Right renal cortex interstitium (tissue), 3 donors: ENCODE measurements around the gene POC1B. TPM values are rescaled to one million over a fixed set of nuclear protein-coding genes. Genes with fewer than 3 reads are reported as not detected.

Experiments
- DNase-seq, 3 donors: peaks; one replicate each; pipeline ENCODE4 v3.0.0-alpha.2; 2013; ENCODE audit warnings: low read depth in 3 of 3, low spot score in 2 of 3
- polyA plus RNA-seq, 3 donors: library from polyadenylated mRNA; unstranded; fragments of 120-200 nt; gene quantifications; one replicate each; pipeline ENCODE4 v1.2.1, GENCODE V29; 2013; ENCODE audit not compliant: insufficient read length in 3 of 3

POC1B gene
- polyA plus RNA-seq, 3 donors, result 20.5 to 22.5 (median 21.3) TPM

DNA sequence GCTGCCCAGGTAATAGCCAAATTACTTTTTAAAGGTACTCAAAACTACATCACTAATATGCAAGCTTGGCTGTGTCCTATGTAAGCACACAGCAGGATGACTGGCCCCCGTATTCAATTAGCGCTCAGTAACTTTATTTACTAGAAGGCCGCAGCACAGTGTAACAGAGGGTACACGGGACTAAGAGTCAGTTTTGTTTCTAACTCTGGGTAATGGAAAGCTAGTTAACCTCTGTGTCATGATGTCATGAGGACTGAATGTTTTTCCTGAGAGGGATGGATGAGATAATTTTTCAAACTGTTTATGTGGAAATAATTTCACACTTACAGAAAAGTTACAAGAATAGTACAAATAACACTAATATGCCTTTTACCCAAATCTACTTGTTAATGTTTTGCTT is 28.4 kb downstream of the POC1B start:
- DNase-seq, result no peak

DNA sequence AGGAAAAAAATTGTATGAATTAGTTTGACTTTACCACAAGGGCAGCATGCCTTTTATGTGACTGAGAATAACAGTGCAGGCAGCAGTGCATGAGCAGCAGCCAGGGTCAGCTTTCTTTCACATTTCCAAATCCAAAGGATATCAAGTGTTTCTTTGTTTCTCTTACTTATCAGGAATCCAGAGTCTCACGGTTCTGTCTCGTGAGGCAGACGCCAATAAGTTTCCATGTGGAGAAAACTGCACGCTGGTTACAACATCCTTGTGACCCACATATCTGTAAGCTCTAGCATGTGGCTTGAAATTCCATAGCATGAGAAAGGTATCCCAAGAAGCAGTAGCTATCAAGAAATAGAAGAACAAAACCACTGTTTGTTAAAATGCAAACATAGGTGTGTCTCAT is 28.8 kb downstream of the POC1B start:
- DNase-seq, result no peak

DNA sequence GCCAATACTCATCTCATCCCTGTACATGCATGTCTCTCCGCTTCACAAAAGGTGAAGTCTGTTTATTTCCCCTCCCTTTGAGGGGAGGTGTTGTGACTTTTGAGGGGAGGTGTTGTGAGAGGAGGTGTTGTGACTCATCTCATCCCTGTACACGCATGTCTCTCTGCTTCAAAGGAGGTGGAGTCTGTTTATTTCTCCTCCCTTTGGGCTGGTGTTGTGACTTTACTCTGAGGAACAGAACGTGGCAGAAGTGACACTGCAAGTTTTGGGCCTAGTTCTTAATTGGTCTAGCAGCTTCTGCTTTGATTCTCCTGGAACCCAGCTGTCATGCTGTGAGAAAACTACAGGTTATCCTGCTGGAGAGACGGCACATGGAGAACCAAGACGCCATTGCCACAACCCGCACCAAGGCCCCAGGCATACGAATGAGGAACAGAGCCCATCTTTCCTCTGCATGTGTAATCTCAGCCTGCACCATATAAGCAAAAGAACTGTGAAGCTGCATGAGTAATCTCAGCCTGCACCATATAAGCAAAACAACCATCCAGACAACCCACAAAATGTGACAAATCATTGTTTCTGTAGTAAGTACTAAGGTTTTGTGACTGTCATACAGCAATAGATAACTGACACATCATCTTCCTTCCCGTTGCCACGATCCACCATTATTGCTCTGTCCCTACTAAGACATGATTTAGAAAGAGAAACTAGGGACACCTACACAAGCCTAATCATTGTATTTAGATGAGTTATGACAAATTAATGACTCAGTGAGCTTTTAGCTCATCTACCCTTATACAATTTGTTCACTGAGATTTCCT is 31.2 kb downstream of the POC1B start:
- no peak for DNase-seq

DNA sequence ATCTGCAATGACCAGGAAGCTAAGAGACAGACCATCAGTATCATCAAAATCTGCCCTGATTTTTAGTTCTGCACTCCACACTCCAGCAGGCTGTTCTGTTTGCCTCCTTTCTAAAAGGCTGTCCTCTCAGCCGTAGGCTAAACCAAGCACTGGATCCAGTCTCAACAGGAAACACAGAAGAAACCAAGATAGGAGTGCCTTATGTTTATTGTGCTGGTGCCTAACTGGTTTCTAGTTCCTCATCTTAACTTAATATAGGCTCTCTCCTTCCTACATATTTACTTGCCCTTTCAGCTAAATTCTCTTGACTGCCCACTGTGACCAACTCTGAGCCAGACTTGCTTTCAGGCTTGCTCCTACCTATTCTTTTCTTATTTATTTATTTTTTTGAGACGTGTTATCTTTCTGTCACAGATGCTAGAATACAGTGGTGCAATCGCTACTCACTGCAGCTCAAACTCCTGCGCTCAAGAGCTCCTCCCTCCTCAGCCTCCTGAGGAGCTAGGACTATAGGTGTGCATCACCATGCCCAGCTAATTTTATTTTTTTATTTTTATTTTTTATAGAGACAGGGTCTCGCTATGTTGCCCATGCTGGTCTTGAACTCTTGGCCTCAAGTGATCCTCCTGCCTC is 32.1 kb downstream of the POC1B start:
- no peak for DNase-seq

DNA sequence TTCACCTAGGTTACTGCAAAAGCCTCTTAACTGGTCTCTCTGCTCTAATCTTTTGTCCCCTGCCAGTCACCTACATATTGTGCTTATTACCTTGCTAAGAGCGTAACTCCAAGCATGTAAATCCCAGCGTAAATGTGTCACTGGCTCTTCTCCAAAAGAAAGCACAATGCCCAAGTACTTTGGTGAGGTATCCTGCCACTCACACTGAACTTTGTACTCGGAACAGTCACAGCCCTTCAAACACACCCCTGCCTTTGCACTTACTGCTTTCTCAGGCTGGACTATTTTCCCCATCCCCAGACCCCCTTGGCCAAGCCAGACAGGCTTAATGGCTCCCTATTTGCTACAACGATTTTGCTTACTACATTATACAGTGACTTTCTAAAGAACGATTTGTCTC is 33.0 kb downstream of the POC1B start:
- DNase-seq, result no peak

DNA sequence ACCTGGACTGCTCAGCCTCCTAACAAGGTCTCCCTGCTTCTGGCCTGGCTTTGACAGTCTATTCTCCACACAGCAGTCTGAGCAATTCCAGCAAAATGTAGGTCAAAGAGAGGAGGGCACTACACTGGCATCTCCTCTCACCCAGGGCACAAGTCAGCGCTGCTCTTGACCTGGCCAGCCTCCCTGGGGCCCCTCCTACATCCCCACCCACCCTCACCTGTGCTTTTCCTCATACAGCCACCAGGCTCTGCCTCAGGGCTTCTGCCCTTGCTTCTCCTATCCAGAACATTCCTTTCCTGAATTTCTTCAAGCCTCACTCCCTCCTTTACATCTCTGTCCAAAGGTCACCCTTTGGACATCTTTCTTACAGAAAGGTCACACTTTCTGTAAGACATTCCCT is 34.9 kb downstream of the POC1B start:
- no peak for DNase-seq

DNA sequence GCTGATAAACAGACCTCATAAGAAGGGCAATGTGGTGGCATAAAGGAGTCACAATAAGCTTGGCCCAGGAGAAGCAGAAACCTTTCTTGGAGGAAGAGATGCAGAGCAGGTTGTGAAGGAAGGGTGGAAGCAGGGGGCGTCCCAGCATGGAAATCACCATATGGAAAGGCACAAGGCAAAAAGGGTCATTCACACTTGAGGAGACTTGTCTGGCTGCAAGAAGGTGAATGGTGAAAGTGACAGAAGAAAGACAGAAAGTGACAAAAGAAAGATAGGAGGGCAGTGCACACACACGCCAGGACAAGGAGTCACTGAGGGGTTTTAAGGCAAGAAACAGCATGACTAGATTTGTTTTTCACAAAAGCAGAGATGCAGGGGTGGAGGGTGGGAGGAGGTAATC is 39.6 kb downstream of the POC1B start:
- no peak for DNase-seq

DNA sequence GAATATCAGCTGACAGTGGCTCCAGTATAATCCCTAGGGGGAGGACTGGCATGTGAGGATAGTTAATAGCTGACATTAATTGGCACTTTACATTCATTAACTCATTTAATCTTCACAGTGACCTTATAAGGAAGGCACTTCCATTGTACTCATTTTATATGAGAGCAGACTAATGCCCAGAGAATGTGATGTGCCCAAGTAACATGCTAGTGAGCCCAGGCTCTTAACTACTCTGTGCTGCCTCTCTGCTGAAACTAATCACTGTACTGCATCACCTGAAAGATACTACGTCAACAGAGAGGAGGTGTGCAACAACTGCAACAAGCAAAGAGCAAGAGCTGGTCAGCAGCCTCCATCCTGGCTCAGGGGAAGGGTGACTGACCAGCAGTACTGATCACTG is 41.4 kb downstream of the POC1B start:
- DNase-seq, result no peak

DNA sequence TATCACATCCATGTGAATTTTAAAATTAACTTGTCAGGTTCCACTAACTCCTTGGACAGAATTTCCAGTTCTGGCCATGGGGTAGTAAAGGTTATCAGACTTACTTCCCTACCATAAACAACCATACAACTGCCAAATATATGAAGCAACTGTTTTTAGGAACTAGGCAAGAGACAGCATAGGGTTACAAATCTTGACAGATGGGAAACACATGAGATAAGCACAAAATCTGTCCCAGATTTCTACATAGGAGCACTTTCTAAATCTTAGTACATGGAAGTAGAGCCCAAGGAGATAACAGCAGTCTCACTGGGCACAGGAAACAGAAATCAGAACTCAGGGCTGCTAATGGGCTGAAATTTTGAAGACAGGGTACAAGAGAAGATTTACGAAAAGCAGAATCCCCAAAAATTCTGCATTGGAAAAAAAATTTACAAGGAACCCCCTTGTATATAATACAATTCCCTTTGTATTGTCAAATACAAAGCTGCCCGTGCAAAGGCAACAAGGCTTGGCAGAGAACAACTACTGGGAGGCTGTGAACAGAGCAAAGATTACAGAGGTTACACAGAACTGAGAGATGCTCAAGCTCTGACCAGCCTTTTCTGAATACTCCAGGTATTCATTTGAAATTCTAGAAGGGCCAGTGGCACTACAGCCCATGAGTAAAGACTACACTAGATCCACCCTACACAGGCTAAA is 44.5 kb downstream of the POC1B start:
- no peak for DNase-seq

DNA sequence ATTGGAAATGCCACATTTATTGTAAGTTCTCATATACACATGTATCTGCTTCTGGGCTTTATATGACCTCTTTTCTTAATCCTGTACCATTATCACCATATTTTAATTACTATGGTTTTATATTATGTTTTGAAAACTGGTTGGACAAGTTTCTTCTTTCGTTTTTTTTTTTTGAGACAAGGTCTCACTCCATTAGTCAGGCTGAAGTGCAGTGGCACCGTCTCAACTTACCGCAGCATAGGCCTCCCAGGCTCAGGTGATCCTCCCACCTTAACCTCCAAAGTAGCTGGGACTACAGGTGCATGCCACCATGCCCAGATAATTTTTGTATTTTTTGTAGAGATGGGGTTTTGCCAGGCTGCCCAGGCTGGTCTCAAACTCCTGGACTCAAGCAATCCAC is 45.9 kb downstream of the POC1B start:
- no peak for DNase-seq

DNA sequence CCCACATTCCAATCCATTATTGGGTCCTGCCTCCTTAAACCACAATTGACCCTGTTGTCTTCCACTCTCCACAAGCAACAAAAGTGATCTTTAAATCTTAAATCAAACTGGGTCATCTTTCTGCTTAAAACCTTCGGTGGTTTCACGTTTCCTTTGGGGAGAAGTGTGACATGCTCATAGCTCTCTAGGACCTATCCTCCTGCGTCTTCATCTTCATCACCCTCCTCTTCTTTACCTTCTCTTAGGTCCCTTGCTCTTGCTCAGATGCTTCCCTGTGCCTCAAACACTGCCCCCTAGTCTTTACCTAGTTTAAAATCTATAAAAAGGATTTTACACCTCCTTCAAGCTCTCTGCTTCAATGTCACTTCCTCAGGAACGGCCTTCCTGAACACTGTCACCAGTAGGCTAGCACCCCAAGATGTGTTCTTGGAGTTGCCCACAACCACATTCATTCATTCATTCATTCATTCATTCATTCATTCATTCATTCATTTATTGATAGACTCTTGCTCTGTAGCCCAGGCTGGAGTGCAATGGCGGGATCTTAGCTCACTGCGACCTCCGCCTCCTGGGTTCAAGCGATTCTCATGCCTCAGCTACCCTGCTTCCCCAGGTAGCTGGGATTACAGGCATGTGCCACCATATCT is 48.1 kb downstream of the POC1B start:
- DNase-seq, result no peak

DNA sequence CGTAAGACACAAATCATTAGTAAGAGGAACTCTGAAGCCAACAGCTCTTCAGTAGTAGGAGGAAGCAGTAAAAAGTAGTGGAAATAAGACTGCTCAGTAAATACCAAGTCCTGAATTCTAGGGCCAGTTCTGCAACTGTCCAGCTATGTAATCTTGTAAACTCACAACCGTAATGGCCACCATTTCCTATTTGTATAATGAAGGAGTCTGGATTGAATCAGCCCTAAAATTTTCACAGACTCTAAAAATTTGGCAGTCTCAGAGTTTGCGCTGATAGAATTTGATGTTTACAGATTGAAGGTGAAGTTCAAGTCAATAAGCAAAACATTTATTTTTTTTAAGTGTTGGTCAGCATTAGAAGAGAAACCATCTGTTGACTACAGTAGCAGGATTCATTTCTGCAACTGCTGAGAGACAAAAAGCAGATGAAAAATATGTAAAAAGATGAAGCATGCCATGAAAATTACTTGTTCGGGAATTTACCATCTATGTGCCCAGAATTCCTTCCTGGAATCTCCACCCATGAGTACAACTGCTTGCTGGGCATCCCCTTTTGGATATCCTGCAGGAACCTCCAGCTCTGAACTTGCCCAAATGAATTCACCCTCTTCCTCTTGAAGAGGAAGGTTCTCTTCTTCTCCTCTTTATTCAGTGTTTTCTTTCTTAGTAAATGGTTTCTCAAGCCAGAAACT is 48.8 kb downstream of the POC1B start:
- DNase-seq, result no peak

DNA sequence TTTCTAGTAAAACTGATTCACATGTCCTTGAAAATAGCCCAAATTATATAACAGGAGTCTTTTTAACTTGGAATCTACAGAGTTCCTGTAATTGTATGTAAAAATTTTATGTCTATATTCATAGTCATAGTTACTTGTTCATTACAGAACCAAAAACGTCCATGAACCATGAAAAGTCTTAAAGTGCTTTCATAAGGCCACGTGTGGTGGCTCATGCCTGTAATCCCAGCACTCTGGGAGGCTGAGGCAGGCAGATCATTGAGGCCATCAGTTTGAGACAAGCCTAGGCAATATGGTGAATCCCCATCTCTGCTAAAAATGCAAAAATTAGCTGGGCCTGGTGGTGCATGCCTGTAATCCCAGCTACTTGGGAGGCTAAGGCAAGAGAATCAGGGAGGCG is 49.6 kb downstream of the POC1B start:
- DNase-seq, result no peak

DNA sequence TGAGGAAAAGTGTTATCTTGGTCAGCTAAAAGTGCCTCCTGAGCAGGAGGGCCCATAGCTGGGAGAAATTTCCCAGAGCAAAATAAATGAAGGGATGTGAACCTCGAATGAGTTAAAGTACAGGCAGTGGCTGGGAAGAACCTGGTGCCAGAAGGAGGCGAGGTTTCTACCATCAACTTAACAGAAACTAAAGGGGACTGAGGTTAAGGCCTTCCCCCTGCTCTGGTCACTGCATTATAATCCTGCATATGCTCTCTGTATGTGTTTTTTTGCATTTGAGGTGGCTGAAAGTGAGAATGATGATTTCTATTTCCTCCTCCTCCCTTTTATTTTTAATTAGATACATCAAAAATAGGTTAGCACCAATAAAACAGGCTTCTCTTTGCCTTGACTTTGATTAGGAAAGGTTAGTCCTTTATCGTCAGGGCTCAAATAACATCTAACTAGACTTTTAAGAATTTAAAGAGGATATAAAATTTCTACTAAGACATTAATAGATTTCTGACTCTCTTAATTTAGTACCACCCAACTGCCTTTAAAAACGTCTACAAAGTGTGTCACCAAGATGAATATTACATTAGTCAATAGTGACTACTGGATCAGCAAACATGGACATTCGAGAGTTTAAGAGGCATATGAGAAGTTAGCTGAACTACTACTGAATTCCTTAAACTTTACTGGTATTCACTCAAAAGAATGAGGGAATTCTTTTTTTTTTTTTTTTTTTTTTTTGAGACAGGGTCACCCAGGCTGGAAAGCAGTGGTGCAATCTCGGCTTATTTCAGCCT is 50.5 kb downstream of the POC1B start:
- DNase-seq, result no peak

DNA sequence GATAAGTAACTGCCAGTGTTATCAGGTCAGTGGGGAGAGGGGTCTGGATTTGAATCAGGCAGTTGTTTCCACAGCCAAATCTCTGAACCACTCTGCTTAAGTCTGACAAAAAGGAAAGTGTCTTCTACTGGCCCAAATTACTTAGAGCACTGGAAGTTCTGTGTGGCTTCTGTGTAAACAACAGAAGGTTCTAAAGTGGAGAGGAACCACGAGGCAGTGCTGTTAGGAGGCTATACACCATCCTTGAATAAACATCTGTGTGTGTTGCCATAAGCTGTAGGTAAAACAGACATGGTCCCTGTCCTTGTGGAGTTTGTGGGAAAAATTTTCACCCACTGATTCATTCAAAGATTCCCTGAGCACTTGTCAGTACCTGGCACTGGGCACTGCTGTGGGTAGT is 51.2 kb downstream of the POC1B start:
- DNase-seq, result no peak

DNA sequence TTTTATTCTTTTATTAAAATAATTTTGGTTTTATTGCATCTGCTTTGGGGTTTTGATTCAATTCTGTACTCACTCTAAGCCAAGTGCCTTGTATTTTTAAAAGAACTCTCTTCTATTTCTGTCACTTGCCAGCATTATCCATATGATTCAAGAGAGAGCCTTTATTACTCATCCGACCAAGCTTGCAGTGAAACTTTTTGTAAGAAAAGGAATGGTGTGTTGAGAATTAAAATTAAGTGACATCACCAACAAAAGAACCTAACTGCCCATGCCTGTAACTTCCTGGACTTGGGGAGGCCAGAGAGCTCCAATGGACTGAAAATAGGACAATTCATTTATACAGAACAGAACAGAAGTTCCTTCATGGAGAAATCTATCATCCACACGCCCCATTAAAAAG is 53.3 kb downstream of the POC1B start:
- DNase-seq, result no peak

DNA sequence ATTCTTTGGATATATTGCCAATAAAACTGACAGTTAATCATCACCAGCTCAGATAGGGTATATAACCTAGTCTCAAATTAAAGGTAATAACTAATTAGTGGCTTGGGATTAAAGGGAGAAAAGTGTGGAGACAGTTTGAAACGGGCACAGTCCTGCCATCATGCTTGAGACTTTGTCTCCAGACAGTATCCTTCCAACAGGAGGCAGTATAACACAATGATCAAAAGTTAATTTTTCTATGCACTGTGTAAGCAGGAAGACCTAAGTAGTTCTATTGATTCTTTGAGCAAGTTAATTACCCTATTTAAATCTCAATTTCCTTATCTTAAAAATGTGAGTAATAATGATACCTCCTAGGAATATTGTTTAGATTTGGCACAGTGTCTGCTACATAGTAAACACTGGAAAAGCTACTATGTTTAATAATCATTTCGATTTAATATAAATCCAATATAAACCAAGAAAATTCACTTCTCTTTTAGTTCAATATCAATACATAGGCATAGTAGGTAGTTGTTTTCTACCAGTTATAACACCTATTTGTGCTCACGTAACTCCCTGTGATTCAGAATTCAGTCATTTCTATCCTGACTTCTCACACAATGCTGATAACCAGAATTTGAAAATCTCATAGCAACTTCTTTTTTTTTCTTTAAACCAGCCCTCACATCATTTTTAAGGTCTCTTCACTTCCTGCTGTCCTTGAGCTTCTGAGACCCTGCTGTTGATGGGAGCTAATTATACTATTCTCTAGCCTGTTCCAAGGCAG is 54.9 kb downstream of the POC1B start:
- DNase-seq, result no peak

DNA sequence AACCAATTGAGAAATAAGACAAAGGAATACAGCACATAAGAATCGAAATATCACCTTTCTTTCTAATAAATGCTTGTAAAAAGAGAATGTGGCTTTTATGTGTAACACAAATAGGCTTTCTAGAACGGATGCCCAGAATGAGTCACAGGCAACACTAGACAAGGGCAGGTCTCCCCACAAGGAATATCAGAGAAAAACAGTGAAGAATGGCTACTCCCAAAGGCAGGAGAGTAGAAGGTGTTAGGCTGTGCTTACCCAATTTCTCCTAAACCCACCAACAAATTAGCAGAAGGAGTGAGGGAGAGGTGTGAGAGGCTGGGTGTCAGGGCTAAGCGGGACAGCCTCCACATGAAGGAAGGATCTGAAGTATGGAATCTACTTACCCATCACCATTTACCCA is 56.5 kb downstream of the POC1B start:
- DNase-seq, result no peak

DNA sequence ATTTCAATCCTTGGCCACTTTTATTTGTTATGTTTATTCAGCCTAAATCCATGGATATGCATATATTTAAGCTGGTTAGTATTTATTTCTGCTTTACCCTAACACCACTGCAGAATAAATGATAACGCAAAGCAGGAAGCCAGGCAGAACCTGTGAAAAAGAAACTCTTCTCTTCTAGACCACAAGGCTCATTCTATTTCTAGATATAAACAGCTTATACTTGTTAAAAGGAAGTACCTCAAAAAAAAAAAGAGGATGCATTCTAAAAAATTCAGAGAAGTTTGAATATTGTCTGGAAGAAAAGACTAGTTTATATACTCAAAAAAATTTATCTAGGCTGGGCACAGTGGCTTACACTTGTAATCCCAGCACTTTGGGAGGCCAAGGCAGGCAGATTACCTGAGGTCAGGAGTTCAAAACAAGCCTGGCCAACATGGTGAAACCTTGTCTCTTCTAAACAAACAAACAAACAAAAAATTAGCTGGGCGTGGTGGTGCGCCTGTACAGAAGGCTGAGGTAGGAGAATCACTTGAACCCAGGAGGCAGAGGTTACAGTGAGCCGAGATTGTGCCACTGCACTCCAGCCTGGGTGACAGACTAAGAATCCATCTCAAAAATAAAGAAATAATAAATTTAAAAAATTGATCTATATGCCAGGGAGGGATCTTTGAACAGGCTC is 57.1 kb downstream of the POC1B start:
- DNase-seq, result no peak
